Fibroblast of the conjunctiva (primary cell): Measurements from ENCODE around the gene MYO5B.
A peak's percentile ranks its signal among the peaks of the same experiment; 100 is the strongest.

Experiments
- DNase-seq: peaks from one replicate; pipeline ENCODE4 v3.0.0-alpha.2; 2010; ENCODE audit warnings: low read depth

Gene MYO5B

DNA sequence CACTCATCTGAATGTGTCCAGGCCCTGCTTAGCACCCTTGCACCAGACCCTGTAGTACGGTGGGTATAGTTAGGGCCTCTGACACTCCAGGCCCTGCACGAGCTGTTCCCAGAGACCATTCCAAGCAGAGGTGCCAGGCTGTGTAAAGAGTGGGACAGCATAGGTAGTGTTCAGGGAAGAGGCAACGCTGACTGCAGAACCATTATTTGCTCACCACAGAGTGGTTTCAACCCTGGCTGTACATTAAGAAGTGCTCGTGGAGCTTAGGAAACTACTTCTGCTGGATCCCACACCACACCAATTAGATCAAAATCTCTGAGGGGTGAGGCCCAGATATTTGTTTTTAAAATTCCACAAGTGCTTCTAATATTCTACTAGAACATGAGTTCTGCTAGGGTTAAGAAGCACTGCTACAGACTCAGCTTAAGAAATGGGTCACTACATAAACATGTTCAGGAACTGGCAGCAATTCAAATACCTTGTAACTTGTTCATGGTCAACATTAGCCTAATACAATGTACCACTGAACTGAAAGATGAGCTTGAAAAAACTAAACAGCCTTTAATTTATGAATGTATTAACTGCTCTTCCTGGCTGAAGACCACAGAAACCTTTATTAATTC, 183.0 kb downstream of the MYO5B start:
- peak; percentile 93 for DNase-seq

- peak; percentile 16 for DNase-seq
Measured at GRCh38 chr18:50009773-50010335, 185.1 kb downstream of the MYO5B start.

DNA sequence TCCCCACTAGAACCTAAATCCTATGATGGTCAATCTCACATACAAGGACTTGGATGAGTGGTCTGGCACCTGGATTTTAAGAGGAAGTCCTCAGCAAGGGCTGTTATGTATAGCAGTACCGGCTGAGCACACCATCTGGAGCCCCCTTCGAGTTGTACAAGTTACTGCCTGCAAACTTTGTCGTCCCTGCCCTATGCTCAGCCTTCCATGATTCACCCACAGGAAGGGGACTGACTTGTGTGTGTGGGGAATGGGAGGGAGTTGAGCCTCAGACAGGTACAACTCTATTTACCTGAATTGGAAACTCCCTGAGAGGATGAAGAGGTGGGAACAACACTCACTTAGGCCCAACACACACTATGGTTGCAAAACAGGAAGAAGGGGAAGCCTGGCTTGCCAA, 186.6 kb downstream of the MYO5B start:
- no peak for DNase-seq

DNA sequence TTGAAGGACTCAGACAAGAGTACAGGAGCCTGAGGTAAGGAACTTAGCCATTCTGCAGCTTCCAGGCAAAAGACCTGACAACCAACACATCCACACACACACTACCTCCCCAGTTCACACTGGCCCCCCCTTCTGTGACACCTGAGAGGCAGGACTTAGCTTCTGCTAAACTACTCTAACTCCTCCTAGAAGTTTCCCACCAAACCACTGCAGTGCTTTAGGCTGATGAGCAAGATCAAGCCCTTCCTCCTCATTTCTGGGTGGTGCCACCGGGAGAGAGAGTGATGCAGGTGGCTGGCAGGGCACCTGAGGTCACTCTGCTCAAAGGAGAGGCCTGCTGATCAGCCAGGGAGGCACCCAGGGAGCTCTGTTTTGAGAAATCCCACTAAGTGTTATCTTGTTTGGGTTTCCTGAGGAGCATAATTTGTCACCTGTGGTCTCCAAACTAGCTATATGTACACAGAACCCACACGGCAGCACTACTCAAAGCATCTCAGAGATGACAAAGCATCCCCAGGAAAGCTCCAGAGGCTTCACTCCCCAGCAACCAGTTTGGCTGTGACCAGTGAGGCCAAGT, 188.4 kb downstream of the MYO5B start:
- DNase-seq = no peak

DNA sequence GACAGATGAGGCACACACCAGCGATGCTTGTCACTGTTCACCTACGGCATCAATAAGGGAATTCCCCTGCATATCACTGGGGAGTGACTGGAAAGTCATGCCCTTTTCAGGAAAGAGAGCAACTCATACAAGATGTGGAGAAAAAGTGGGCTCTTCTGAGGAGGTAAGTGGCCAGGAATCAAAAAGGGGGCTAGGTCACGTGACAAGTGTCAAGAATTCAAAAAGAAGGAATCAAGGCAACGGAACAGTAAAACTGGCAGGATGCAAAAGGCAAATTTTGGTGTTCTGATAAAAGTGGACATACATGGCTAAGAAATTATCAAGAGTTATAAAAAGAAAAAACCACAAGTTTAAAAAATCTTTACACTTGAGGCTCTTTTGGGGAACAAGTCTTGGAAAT, 190.9 kb downstream of the MYO5B start:
- DNase-seq = no peak

DNA sequence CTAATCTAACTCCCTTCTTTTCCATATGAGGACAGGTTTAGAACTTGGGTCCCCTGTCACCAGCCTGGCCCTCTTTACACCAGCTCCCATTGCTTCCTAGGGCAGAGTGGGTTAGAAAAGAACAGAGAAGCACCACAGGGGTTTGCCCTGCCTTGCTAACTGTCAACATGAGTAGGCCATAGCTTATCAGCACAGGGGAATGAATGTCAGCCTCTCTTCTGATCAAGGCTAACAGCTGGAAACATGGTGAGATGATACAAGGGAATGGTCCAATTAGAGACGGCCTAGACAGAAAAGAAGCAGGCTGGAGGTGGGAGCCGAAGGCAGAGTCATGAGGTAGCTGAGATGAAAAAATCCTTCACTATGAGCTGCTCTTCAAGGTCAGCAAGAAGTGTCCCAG, 192.2 kb downstream of the MYO5B start:
- DNase-seq = no peak

DNA sequence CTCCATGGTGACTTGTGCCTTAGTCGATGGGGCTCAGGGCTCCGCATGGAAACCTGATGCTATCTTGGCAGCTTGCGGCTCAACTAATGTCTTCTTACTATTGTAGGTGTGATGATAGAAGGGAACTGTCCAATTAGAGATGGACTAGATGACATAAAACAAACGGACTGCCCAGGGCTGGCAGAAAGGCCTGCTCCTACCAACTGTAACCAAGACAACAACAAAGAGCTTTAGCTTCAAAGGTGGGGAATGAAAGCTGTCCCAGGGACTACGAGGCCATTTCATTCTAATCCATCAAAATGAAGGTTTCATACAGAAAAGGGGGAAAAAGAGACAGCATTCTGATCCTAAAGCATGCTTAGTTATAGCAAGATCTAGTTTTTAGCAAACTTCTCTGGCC, 194.7 kb downstream of the MYO5B start:
- DNase-seq = no peak

- no peak for DNase-seq
Measured at GRCh38 chr18:49999128-49999527, 195.8 kb downstream of the MYO5B start.

DNA sequence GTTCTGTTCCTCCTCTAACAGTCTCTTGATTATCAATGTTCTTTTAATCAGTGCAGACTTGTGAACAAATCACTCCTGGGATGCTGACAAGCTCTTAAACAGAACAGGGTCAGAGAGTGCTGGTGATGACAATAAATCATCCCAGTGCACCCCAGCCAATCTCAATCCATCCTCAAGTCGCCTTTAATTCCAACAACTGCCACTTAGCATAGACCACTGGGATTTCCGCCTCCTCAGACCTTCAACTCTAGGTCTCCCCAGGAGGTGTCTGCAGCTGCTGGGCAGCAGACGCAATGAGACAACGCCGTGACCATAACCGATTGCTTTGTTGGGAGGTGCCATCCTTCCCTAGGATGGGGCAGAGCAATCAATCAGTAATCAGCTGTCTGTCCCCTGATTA, 197.4 kb downstream of the MYO5B start:
- no peak for DNase-seq

- no peak for DNase-seq
Measured at GRCh38 chr18:49994410-49994809, 200.5 kb downstream of the MYO5B start.

DNA sequence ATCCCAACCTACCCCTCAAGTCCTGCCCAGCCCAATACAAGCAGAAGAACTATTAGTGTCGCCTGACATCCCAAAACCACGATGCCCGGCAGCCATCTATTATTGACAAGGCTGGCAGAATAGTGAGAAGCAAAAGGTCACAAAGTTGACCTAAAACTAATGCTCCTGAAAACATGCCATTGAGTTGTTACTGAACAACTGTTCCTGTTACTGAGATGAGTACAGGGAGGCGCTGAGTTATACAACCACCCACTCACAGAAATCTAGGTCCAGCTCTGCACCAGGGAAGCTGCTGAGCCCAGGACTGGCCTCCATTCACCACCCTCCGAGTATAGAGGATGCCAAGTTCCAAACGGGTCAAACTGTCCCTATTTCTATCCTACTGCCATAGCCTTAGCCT, 201.6 kb downstream of the MYO5B start:
- no peak for DNase-seq

DNA sequence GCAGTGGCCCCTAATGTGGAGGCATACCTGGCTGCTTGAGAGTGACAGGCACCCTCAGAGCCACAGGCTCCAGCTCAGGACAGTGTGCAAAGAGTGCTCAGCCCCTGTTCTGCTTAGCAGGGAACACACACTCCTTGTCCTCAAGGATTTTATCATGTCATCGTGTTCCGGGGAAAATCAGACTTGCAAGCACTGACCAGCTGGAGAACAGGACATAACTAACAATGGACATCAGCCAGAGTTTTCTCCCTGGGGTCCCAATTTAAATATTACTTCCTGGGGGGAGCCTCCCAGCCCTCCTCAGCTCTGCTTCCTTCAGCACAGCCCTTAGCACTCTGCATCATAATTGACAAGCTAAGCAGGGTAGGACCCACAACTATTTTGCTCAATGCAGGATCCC, 206.2 kb downstream of the MYO5B start:
- no peak for DNase-seq

DNA sequence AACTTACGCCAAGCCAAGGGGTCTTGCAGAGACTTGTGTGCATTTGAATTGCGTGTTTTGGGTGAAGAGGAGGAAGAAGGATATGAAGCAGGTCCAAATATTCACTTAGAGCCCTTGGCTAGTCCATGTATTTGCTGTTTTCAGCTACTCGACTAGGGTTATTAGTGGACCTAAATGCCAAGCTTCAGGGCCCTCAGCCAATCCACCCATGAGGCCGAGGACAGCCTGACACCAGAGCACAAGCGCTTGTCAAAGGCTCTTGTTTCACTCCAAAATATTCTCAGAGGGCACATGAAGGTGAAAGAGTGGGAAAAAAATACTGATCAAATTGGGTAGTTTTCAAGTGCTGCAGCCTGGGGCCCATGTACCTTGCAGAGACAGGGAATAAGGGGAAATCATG, 206.8 kb downstream of the MYO5B start:
- no peak for DNase-seq

DNA sequence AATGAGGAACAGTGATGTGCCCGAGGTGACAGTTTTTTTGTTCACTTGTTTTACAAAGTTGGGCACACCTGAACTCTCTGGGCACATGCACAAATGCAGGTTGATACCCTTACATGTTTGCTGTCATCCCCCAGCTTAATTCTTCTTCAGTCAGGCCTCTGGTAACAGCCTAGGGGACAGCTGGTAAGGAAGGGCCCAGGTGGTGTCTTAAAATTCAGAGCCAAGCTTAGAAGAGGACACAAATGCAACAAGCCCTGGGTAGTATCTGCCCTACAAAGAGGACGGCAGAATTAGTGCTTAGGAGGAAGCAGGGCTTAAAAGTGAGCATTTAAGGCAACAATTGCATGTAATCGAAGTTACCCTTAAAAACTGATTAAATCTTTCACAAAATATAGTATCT, 209.7 kb downstream of the MYO5B start:
- DNase-seq = no peak

DNA sequence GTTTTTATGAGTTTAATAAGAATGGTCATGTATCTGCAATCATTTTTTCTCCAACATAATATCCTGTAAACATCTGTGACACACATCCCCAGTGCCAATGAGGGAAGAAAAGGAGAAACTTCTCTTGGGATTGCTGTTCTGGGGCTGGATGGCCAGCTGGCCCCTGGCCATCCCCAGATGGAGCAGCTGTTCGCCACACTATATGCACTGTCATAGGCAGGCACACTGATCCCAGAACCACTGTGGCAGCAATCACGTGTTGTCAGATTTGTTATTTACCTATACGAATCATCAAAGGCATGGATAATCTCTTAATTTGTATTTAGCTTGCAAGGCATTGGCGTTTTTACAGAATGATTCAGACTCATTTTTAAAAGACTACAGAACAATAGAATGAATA, 214.1 kb downstream of the MYO5B start:
- no peak for DNase-seq

DNA sequence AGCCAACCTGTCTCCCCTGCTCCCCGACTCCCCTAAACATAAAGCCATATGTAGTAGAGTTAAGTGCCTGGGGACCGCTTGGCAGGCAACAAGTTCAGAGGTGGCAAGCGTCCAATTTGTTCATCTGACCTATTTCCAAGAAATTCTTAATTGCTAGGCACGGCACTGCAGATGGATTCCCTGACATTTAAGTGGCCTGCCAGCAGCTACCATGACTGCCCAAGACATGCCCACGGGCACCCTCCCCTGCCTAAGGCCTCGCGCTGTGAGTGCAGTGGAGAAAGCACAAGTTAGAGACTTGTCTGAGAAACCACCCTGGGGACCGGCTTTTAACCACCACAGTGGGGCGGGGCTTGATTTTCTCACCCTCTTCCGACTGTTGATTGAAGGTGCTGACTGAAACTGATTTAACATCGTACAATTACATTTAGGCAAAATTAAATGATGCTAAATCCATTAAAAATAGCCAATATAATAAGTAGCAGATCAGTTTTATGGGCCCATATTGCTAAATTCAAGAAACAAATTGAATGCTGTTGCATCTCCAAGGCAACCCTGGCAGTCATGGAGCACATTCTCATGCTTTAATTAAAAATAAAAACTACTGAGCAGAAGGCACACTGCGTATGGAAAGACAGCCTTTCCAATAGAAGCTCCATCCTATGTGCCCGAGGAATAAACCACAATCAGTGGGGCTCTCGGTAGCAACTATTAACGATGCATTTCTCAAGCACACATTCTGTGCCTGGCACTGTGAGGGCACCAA, 218.0 kb downstream of the MYO5B start:
- DNase-seq = no peak

DNA sequence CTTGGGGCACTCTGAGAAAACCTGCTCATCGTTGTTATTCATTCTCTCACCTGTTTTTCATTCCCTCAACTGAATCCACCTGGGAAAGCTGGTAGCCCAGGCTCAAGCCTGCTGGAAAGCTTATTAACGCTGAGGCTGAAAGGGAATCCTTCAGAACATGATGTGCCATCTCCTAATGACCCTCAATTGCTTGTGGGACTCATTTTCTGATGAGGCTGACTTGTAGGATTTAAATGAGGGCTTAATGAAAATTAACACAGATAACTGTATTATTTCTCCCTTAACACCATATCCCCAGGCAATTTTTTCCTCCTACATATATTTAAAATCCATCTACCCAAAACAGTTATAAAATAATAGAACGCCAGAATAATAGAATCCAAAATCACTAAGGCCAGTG, 218.9 kb downstream of the MYO5B start:
- DNase-seq = no peak

GRCh38 chr18:49974079-49974478, 220.9 kb downstream of the MYO5B start:
- no peak for DNase-seq

- no peak for DNase-seq
Measured at GRCh38 chr18:49973592-49973991, 221.4 kb downstream of the MYO5B start.

DNA sequence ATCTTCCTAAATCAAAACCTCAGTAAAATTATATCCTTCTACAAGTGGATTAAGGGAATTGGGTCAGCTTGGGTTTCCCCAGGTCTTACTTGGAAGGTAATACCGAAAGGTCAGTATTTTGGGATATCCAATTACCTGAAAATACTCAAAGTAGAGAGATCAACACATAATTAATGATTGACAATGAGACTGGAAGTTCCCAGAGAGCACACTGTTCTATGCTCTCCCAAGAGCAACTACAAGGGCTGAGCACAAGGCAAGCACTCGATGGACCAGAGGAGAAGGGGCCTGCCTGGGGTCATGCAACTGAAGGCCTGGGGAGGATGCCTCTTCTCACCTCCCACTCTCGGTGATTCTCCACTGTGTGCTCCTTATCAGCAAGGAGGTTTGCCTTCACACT, 222.4 kb downstream of the MYO5B start:
- DNase-seq = no peak

DNA sequence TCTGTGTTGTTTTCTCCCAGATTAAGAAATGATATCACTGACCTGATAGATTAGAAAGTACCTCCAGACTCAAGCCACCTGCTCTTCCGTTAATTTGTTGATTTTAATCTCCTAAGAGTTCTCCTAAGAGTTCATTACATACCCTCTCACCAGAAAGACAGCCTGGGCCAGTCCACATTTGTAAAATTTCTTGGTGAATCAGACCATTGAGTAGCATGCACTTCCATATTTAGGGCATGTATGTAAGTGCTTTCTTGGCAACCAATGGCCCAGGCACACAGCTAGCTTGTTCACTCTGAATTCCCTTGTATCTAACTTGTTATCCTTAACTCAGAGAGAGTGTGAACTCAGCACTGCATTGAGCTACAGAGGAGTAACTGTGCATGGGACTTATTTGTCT, 223.5 kb downstream of the MYO5B start:
- DNase-seq = no peak

DNA sequence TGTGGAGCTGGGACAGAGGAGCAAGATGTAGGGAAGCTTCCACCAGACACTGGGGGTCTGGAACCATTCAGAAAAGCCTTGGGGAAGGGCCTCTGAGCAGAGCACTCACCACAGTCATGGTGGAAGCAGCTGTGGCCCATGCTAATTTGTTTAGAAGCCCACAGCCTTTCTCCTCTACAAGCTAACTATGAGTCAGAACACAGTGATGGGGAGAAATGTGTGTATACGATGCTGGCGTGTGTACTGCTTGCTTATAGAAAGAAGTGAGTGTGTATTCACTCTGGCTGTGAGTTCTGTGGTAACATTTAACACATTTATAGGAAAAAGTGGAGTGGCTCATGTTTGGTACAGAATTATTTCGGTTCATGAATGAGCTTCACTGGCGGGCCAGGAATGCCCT, 224.6 kb downstream of the MYO5B start:
- no peak for DNase-seq

- DNase-seq = no peak
Measured at GRCh38 chr18:49968644-49969309, 226.2 kb downstream of the MYO5B start.
